K562 (cell line): Measurements from ENCODE around the gene KLRB1. TPM values are rescaled to one million over a fixed set of nuclear protein-coding genes. Genes with fewer than 3 reads are reported as not detected.

Source experiments
- ATAC-seq: fragments of 200-7000 bp; cut with Tn5 transposase; 3 replicates; pipeline ENCODE4 v1.9.1; 2020; ENCODE audit warnings: moderate library complexity
- BruUV-seq: library from RNA; stranded (reverse); fragments of 400-500 nt; replicated peaks from 2 replicates; lab custom pipeline; 2021; lab: Mats Ljungman, UMichigan
- CTCF ChIA-PET: fragments of 300-600 bp; formaldehyde crosslinking; extraction: SDS; loops from one replicate; lab custom pipeline; 2021; ENCODE audit warnings: low intra/inter-chr PET ratio; lab: Yijun Ruan, JAX
- POLR2A ChIA-PET: fragments of 300-600, 350-650 bp; sonication (Branson Sonifier 250); formaldehyde crosslinking; extraction: SDS; loops from one replicate; lab custom pipeline; 2021; ENCODE audit warnings: antibody characterized with exemption, inconsistent platforms; lab: Yijun Ruan, JAX
- DNase-seq, 4 experiments: peaks; one replicate each; pipeline versions ENCODE4 v3.0.0 to v3.0.0-alpha.2; 2011 to 2018; ENCODE audit warnings: low spot score in 3 of 4, mixed read lengths in 3 of 4; ENCODE audit errors: extremely low read depth in 1 of 4
- FAIRE-seq: peaks from 2 replicates; lab custom pipeline; 2011; peaks lifted over from hg19 to GRCh38; lab: Jason Lieb, UNC
- H2AFZ ChIP-seq: 2 replicates; pipeline ENCODE4 v1.6.0; 2011; ENCODE audit warnings: low read depth, low read length, control low read depth, inconsistent platforms
- H3K27ac ChIP-seq: fragments of 200-600 bp; 3 replicates; pipeline ENCODE4 v1.8.0; 2011; ENCODE audit warnings: low read depth, mild to moderate bottlenecking, control low read depth, inconsistent platforms, low read length, moderate library complexity, mixed read lengths; ENCODE audit errors: extremely low read depth
- H3K27me3 ChIP-seq, 2 experiments: fragments of 300-600 bp in 1 of 2; 2 replicates in 1 of 2; 3 replicates in 1 of 2; pipeline versions ENCODE4 v1.6.0 to v1.8.0; 2011; ENCODE audit warnings: inconsistent platforms in 2 of 2, low read length in 2 of 2, mild to moderate bottlenecking in 1 of 2, mixed read lengths in 1 of 2, moderate library complexity in 1 of 2; ENCODE audit not compliant: control insufficient read depth in 2 of 2, insufficient read depth in 2 of 2
- H3K36me3 ChIP-seq: fragments of 300-600 bp; 3 replicates; pipeline ENCODE4 v1.8.0; 2011; ENCODE audit warnings: mild to moderate bottlenecking, low read length, inconsistent platforms; ENCODE audit not compliant: control insufficient read depth, insufficient read depth
- H3K4me1 ChIP-seq, 2 experiments: fragments of 200-600 bp in 1 of 2; replicated peaks in 1 of 2; 2 replicates in 1 of 2; 3 replicates in 1 of 2; pipeline versions ENCODE4 v1.5.1 to v1.8.0; 2011; ENCODE audit warnings: inconsistent platforms in 2 of 2, low read length in 2 of 2, mild to moderate bottlenecking in 1 of 2, mixed read lengths in 1 of 2, moderate library complexity in 1 of 2; ENCODE audit not compliant: control insufficient read depth in 2 of 2, insufficient read depth in 2 of 2
- H3K4me2 ChIP-seq: 2 replicates; pipeline ENCODE4 v1.6.1; 2011; ENCODE audit warnings: low read length, control low read depth, inconsistent platforms, mixed read lengths; ENCODE audit not compliant: insufficient read depth
- H3K4me3 ChIP-seq: fragments of 200-600 bp; sonication (generic), shearing (Covaris generic); 2 replicates; pipeline ENCODE4 v1.5.1; 2016; ENCODE audit warnings: control low read depth, inconsistent platforms
- H3K79me2 ChIP-seq: fragments of 200-600 bp; 3 replicates; pipeline ENCODE4 v1.8.0; 2011; ENCODE audit warnings: low read length, inconsistent platforms; ENCODE audit not compliant: control insufficient read depth, insufficient read depth
- H3K9ac ChIP-seq, 2 experiments: 2 replicates each; pipeline versions ENCODE4 v1.6.0 to v1.6.1; 2011; ENCODE audit warnings: low read depth in 2 of 2, low read length in 2 of 2, control low read depth in 1 of 2, inconsistent platforms in 1 of 2, mild to moderate bottlenecking in 1 of 2, mixed read lengths in 1 of 2; ENCODE audit not compliant: insufficient read depth in 1 of 2
- H3K9me1 ChIP-seq: one replicate; pipeline ENCODE4 v1.6.0; 2011; ENCODE audit warnings: inconsistent platforms, mild to moderate bottlenecking, low read length, moderate library complexity; ENCODE audit not compliant: control insufficient read depth, insufficient read depth
- H3K9me3 ChIP-seq: replicated peaks from 2 replicates; pipeline ENCODE4 v1.5.1; 2011; ENCODE audit warnings: low read depth, low read length, inconsistent platforms; ENCODE audit not compliant: control insufficient read depth, insufficient read depth
- H4K20me1 ChIP-seq: replicated peaks from 2 replicates; pipeline ENCODE4 v1.6.1; 2011; ENCODE audit warnings: low read length, inconsistent platforms, mixed read lengths; ENCODE audit not compliant: control insufficient read depth, insufficient read depth
- ARID1B ChIP-seq: fragments of 450-650 bp; IDR thresholded peaks from 2 replicates; pipeline ENCODE4 v1.6.1; 2016; ENCODE audit warnings: antibody characterized with exemption, mild to moderate bottlenecking, inconsistent platforms
- CHAMP1 ChIP-seq: fragments of 450-650 bp; IDR thresholded peaks from 2 replicates; pipeline ENCODE4 v1.6.1; 2016; ENCODE audit warnings: mild to moderate bottlenecking
- SOX6 ChIP-seq: fragments of 450-650 bp; IDR thresholded peaks from 2 replicates; pipeline ENCODE4 v1.6.1; 2014; ENCODE audit warnings: mild to moderate bottlenecking
- USF2 ChIP-seq: sonication (generic); formaldehyde crosslinking; IDR thresholded peaks from 2 replicates; pipeline ENCODE4 v1.5.0; 2020; ENCODE audit warnings: missing genetic modification reagents
- ZBTB5 ChIP-seq: fragments of 450-650 bp; IDR thresholded peaks from 2 replicates; pipeline ENCODE4 v1.6.1; 2017; ENCODE audit warnings: antibody characterized with exemption
- ZC3H4 ChIP-seq: sonication (generic); formaldehyde crosslinking; IDR thresholded peaks from 2 replicates; pipeline ENCODE4 v1.9.0; 2021; ENCODE audit warnings: missing genetic modification reagents, borderline replicate concordance
- ZNF274 ChIP-seq: IDR thresholded peaks from 2 replicates; pipeline ENCODE4 v1.6.1; 2011; ENCODE audit warnings: low read depth, mild to moderate bottlenecking, low read length, moderate library complexity, borderline replicate concordance
- ZNF75A ChIP-seq: fragments of 450-650 bp; formaldehyde crosslinking; IDR thresholded peaks from 2 replicates; pipeline ENCODE4 v1.4.0; 2020; ENCODE audit warnings: mild to moderate bottlenecking
- WGBS: fragments of 100-300 bp; shearing (Covaris generic); methylation state at CpG from one replicate; pipeline ENCODE4 v1.1.6; 2016; ENCODE audit warnings: low coverage, mixed read lengths; ENCODE audit not compliant: insufficient coverage; ENCODE audit errors: missing lambda C conversion rate; 5-methylcytosine and 5-hydroxymethylcytosine counted together
- in situ Hi-C: fragments of 300-500 bp; cut with MboI; formaldehyde crosslinking; loops from 4 replicates; pipeline ENCODE4 v1.15.0; 2018; ENCODE audit warnings: inconsistent platforms, mixed read lengths
- intact Hi-C: fragments of 100-400 bp; cut with micrococcal nuclease; formaldehyde crosslinking; loops from 2 replicates; pipeline ENCODE4 v1.14.2; 2022
- polyA plus RNA-seq, 8 experiments: library from polyadenylated mRNA; depleted of rRNA in 4 of 8; stranded (reverse) in 5 of 8; unstranded in 3 of 8; fragments of >200 nt; fragmentation: Nextera tagmentation in 2 of 8; fragmentation: Illumina TruSeq in 1 of 8; extraction: Ambion mirVana in 2 of 8; extraction: Trizol in 1 of 8; gene quantifications; 2 replicates each; pipeline versions ENCODE4 v1.2.1 to v1.2.3, GENCODE V29; 2011 to 2014; ENCODE audit warnings: inconsistent platforms in 1 of 8, missing spikeins in 1 of 8
- total RNA-seq, 7 experiments: library from RNA; depleted of rRNA in 6 of 7; stranded (reverse); fragments of >200 nt in 6 of 7; fragmentation: Illumina TruSeq in 2 of 7; extraction: Trizol in 2 of 7; gene quantifications; 2 replicates each; pipeline versions ENCODE4 v1.2.1 to v1.2.3, GENCODE V29; 2011 to 2021; ENCODE audit warnings: low replicate concordance in 1 of 7
- TF ChIP-seq, protein P1 (sequence below): fragments of 250-450 bp; sonication (Bioruptor Pico); IDR thresholded peaks from 2 replicates; pipeline ENCODE4 v1.8.0; 2022; ENCODE audit warnings: inconsistent platforms, mild to moderate bottlenecking, moderate library complexity, borderline replicate concordance
- TF ChIP-seq, protein P2 (sequence below): sonication (generic); formaldehyde crosslinking; IDR thresholded peaks from 2 replicates; pipeline ENCODE4 v1.4.0; 2020; ENCODE audit warnings: mild to moderate bottlenecking, missing genetic modification reagents

The KLRB1 gene
- total and polyA plus RNA-seq, 9 of the 15 experiments (the other 6 are each of a cell fraction or from before 2014, with no cell fraction given) = not detected

DNA sequence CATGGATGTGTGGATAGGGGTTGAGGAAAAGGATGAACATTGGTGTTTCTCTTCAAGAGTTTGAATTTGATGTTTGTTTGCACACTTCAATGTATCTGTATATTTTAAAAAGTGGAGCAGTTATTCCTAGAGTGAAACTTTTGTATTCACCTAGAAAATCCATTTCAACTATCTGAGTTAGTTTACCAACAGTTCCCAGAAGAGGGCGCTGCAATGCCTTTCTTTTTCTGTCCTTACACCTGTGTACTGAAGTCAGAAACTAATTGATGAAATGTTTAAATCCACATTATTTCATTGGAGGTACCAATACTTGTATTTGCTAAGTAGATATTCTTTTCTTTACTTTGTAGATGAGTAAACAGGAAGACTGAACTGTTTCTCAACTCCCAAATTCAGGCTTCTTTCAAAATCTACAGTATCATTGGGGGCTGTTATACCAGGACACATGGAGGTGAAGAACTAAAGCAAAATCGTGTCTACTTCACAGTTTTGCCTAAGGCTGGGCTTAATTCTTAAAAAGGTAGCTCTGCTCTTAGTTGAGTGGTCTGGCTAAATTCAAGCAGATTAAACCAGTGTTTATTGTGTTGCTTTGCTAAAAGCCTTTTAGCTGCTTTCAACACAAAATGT lies 26.6 kb upstream of the KLRB1 start (continued):
- TF ChIP-seq, protein P1, sequence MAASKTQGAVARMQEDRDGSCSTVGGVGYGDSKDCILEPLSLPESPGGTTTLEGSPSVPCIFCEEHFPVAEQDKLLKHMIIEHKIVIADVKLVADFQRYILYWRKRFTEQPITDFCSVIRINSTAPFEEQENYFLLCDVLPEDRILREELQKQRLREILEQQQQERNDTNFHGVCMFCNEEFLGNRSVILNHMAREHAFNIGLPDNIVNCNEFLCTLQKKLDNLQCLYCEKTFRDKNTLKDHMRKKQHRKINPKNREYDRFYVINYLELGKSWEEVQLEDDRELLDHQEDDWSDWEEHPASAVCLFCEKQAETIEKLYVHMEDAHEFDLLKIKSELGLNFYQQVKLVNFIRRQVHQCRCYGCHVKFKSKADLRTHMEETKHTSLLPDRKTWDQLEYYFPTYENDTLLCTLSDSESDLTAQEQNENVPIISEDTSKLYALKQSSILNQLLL (CRISPR knock-in tag) = no peak
- TF ChIP-seq ZC3H4 (CRISPR knock-in tag) (no peak), ZNF274 (no peak), CHAMP1 (no peak)

GRCh38 chr12:9632766-9633165 lies 25.1 kb upstream of the KLRB1 start:
- intact Hi-C loops = loop anchor here (5.0 kb wide), 1 partner anchor 165 kb away; no protein-coding TSS in a partner anchor
- no peak overlapping the region for H3K4me3 ChIP-seq
- FAIRE-seq = no peak
- ATAC-seq = no peak
- H3K9me1 ChIP-seq = no peaks in the 10 kb centered on the region
- no peaks in the 10 kb centered on the region for H4K20me1 ChIP-seq
- no peak overlapping the region for H2AFZ ChIP-seq
- no peak overlapping the region for H3K4me2 ChIP-seq
- in situ Hi-C loops = loop anchor here (25.0 kb wide), 1 partner anchor 295 kb away; no protein-coding TSS in a partner anchor
- BruUV-seq = no TSS peak
- DNase-seq = no peak
- CTCF ChIA-PET = no interaction called here
- POLR2A ChIA-PET = interaction anchor here (0.6 kb wide), 1 partner anchor 75 kb away, joined by 3 read pairs; no protein-coding TSS in a partner anchor
- no peaks in the 10 kb centered on the region; a peak in 1 of 5 replicates for H3K4me1 ChIP-seq
- H3K27ac ChIP-seq = no peak overlapping the region
- H3K27me3 ChIP-seq = no peaks in the 10 kb centered on the region
- 78% methylated on average over 7 of the region's 13 CpGs for WGBS
- H3K9ac ChIP-seq = no peak overlapping the region
- H3K36me3 ChIP-seq = no peaks in the 10 kb centered on the region
- H3K9me3 ChIP-seq = no peaks in the 10 kb centered on the region
- no peaks in the 10 kb centered on the region for H3K79me2 ChIP-seq
- no peak for TF ChIP-seq ARID1B
- no peak for TF ChIP-seq ZBTB5
- TF ChIP-seq, protein P2, sequence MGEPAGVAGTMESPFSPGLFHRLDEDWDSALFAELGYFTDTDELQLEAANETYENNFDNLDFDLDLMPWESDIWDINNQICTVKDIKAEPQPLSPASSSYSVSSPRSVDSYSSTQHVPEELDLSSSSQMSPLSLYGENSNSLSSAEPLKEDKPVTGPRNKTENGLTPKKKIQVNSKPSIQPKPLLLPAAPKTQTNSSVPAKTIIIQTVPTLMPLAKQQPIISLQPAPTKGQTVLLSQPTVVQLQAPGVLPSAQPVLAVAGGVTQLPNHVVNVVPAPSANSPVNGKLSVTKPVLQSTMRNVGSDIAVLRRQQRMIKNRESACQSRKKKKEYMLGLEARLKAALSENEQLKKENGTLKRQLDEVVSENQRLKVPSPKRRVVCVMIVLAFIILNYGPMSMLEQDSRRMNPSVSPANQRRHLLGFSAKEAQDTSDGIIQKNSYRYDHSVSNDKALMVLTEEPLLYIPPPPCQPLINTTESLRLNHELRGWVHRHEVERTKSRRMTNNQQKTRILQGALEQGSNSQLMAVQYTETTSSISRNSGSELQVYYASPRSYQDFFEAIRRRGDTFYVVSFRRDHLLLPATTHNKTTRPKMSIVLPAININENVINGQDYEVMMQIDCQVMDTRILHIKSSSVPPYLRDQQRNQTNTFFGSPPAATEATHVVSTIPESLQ (CRISPR knock-in tag) = no peak
- TF ChIP-seq SOX6 = no peak
- TF ChIP-seq USF2 (CRISPR knock-in tag) = no peak
- no peak for TF ChIP-seq ZNF75A (CRISPR knock-in tag)
